ENCODE results near the gene PAPOLG. TPM values are rescaled to one million over a fixed set of nuclear protein-coding genes. Genes with fewer than 3 reads are reported as not detected.
"Not testable (repeated sequence)": the region's sequence is repeated elsewhere in the genome, so short reads cannot be mapped to it uniquely, and the experiment has no call there.

Gene PAPOLG
- total and polyA plus RNA-seq, 2 of the 13 experiments (the other 11 are each of a cell fraction or from before 2014, with no cell fraction given): 10.1 to 10.4 TPM

- no TSS peak for BruUV-seq (replicated peaks)
- CTCF ChIA-PET (ENCODE audit: low intra/inter-chr PET ratio, low total read pairs): no interaction called here
- Histone ChIP-seq H3K27me3 (ENCODE audit: control insufficient read depth in 1 of 2, insufficient read depth in 2 of 2, low read length in 2 of 2) (peaks cover 0 to 4% of the 10 kb centered on the region in 2 experiments; a peak in 1 of 5 replicates), H3K36me3 (replicated peaks in 1 of 2; ENCODE audit: control insufficient read depth in 1 of 2, insufficient read depth in 2 of 2, low read length in 2 of 2) (no peaks in the 10 kb centered on the region), H3K4me1 (ENCODE audit: insufficient read depth, low read length) (no peaks in the 10 kb centered on the region), H3K4me2 (ENCODE audit: low read depth, low read length) (no peak overlapping the region), H3K4me3 (replicated peaks in 1 of 3; ENCODE audit: insufficient read depth in 1 of 3, low read depth in 2 of 3, low read length in 3 of 3) (no peak overlapping the region), H3K9me3 (ENCODE audit: low read length) (no peaks in the 10 kb centered on the region), H2AFZ (ENCODE audit: low read length) (no peak overlapping the region), H4K20me1 (ENCODE audit: insufficient read depth, low read length) (no peaks in the 10 kb centered on the region), H3K9ac (ENCODE audit: insufficient read depth, low read depth, low read length) (no peak overlapping the region), H3K79me2 (ENCODE audit: insufficient read depth, low read length) (no peaks in the 10 kb centered on the region), H3K27ac (ENCODE audit: extremely low read length, insufficient read depth, low read length) (no peak overlapping the region)
- FAIRE-seq: no peak
- POLR2A ChIA-PET: no interaction called here
- whole genome bisulfite sequencing (ENCODE audit: low lambda C conversion rate): 86% methylated on average over 2 of the region's 2 CpGs
- no peak for DNase-seq (ENCODE audit: low spot score)
- no peak for ATAC-seq
- in situ Hi-C loops (cut with HindIII; ENCODE audit: extremely low pct_ligation_motif_present, low pct_unique_long_range_greater_than_20kb) (no loop called here), intact Hi-C loops (cut with micrococcal nuclease; ENCODE audit: unreplicated experiment) (no loop called here)
- no peak for TF ChIP-seq RBAK (CRISPR knock-in tag; IDR thresholded peaks at IDR 0.05)
- TF ChIP-seq FOXJ3 (CRISPR knock-in tag; IDR thresholded peaks at IDR 0.05; ENCODE audit: borderline replicate concordance): no peak
- no peak for TF ChIP-seq HOXA5 (CRISPR knock-in tag; IDR thresholded peaks at IDR 0.05)
- TF ChIP-seq KLF16 (CRISPR knock-in tag; IDR thresholded peaks at IDR 0.05): no peak
- no peak for TF ChIP-seq ZNF264 (CRISPR knock-in tag; IDR thresholded peaks at IDR 0.05)
Observed at GRCh38 chr2:60826111-60826510, 70.0 kb downstream of the PAPOLG start.

- H3K27ac ChIP-seq (ENCODE audit: extremely low read length, insufficient read depth, low read length); H3K36me3 ChIP-seq (replicated peaks in 1 of 2; ENCODE audit: control insufficient read depth in 1 of 2, insufficient read depth in 2 of 2, low read length in 2 of 2); H2AFZ ChIP-seq (ENCODE audit: low read length); in situ Hi-C loops (cut with HindIII; ENCODE audit: extremely low pct_ligation_motif_present, low pct_unique_long_range_greater_than_20kb); H3K9ac ChIP-seq (ENCODE audit: insufficient read depth, low read depth, low read length); H3K4me3 ChIP-seq (replicated peaks in 1 of 3; ENCODE audit: insufficient read depth in 1 of 3, low read depth in 2 of 3, low read length in 3 of 3); H3K9me3 ChIP-seq (ENCODE audit: low read length); DNase-seq (ENCODE audit: low spot score); H3K4me2 ChIP-seq (ENCODE audit: low read depth, low read length); CTCF ChIA-PET (ENCODE audit: low intra/inter-chr PET ratio, low total read pairs); H3K79me2 ChIP-seq (ENCODE audit: insufficient read depth, low read length); POLR2A ChIA-PET; intact Hi-C loops (cut with micrococcal nuclease; ENCODE audit: unreplicated experiment); H3K27me3 ChIP-seq (ENCODE audit: control insufficient read depth in 1 of 2, insufficient read depth in 2 of 2, low read length in 2 of 2); ATAC-seq; FAIRE-seq; H4K20me1 ChIP-seq (ENCODE audit: insufficient read depth, low read length); H3K4me1 ChIP-seq (ENCODE audit: insufficient read depth, low read length); BruUV-seq (replicated peaks): not testable (repeated sequence)
- WGBS (ENCODE audit: low lambda C conversion rate): 44% methylated on average over 3 of the region's 3 CpGs
Observed at GRCh38 chr2:60826860-60827259, 70.8 kb downstream of the PAPOLG start.

Measured in HepG2 (cell line).